Fibroblast of lung (primary cell): Measurements from ENCODE around the gene CPZ. TPM values are rescaled to one million over a fixed set of nuclear protein-coding genes. Genes with fewer than 3 reads are reported as not detected.

Experiments
- DNase-seq, 2 donors: peaks; one replicate each; pipeline versions ENCODE4 v3.0.0 to v3.0.0-alpha.2; 2010; ENCODE audit warnings: low read depth in 2 of 2
- H2AFZ ChIP-seq: 2 replicates; pipeline ENCODE4 v1.5.1; 2012; ENCODE audit warnings: low read length, control low read depth, inconsistent platforms
- H3K27ac ChIP-seq: 2 replicates; pipeline ENCODE4 v1.5.1; 2011; ENCODE audit warnings: low read length, control low read depth; ENCODE audit not compliant: insufficient read depth
- H3K27me3 ChIP-seq: 2 replicates; pipeline ENCODE4 v1.5.1; 2011; ENCODE audit warnings: mild to moderate bottlenecking, low read length; ENCODE audit not compliant: control insufficient read depth, insufficient read depth
- H3K36me3 ChIP-seq: 2 replicates; pipeline ENCODE4 v1.5.1; 2011; ENCODE audit warnings: low read length; ENCODE audit not compliant: control insufficient read depth, insufficient read depth
- H3K4me1 ChIP-seq: 2 replicates; pipeline ENCODE4 v1.5.1; 2011; ENCODE audit warnings: low read length; ENCODE audit not compliant: control insufficient read depth, insufficient read depth; ENCODE audit errors: extremely low read depth
- H3K4me2 ChIP-seq: 2 replicates; pipeline ENCODE4 v1.5.1; 2011; ENCODE audit warnings: low read length, control low read depth; ENCODE audit not compliant: insufficient read depth; ENCODE audit errors: extremely low read depth
- H3K4me3 ChIP-seq, 4 experiments: fragments of 200-600 bp in 1 of 4; sonication (generic) in 1 of 4; replicated peaks in 1 of 4; 2 replicates each; pipeline ENCODE4 v1.5.1; 2011 to 2016; ENCODE audit warnings: low read length in 4 of 4, low read depth in 3 of 4, mild to moderate bottlenecking in 3 of 4, control low read depth in 2 of 4, inconsistent platforms in 1 of 4, mixed read lengths in 1 of 4; ENCODE audit not compliant: insufficient read depth in 1 of 4; ENCODE audit errors: control extremely low read depth in 1 of 4
- H3K79me2 ChIP-seq: 2 replicates; pipeline ENCODE4 v1.5.1; 2012; ENCODE audit warnings: mild to moderate bottlenecking, low read length, inconsistent platforms; ENCODE audit not compliant: control insufficient read depth, insufficient read depth
- H3K9ac ChIP-seq: 2 replicates; pipeline ENCODE4 v1.5.1; 2011; ENCODE audit warnings: mild to moderate bottlenecking, low read length, control low read depth; ENCODE audit not compliant: insufficient read depth
- H3K9me3 ChIP-seq: 2 replicates; pipeline ENCODE4 v1.5.1; 2012; ENCODE audit warnings: low read depth, low read length; ENCODE audit not compliant: control insufficient read depth, insufficient read depth
- H4K20me1 ChIP-seq: 2 replicates; pipeline ENCODE4 v1.5.1; 2011; ENCODE audit warnings: low read length; ENCODE audit not compliant: control insufficient read depth, insufficient read depth; ENCODE audit errors: extremely low read depth
- CTCF ChIP-seq, 2 donors: IDR thresholded peaks in 1 of 2; conservative IDR thresholded peaks in 1 of 2; 1 replicate in 1 of 2; 2 replicates in 1 of 2; pipeline ENCODE4 v1.5.1; 2011 to 2012; ENCODE audit warnings: low read length in 2 of 2, control low read depth in 1 of 2, inconsistent platforms in 1 of 2, low read depth in 1 of 2, mild to moderate bottlenecking in 1 of 2
- EZH2 ChIP-seq: IDR thresholded peaks from 2 replicates; pipeline ENCODE4 v1.5.1; 2012; ENCODE audit warnings: low read length, control low read depth, mild to moderate bottlenecking; ENCODE audit errors: missing control alignments
- polyA plus RNA-seq, 2 donors: library from polyadenylated mRNA; depleted of rRNA in 1 of 2; stranded (reverse) in 1 of 2; unstranded in 1 of 2; fragments of >200 nt; gene quantifications; 2 replicates each; pipeline ENCODE4 v1.2.1, GENCODE V29; 2011 to 2012; ENCODE audit warnings: missing spikeins in 1 of 2
- total RNA-seq: library from RNA; depleted of rRNA; stranded (reverse); fragments of >200 nt; gene quantifications from 2 replicates; pipeline ENCODE4 v1.2.1, GENCODE V29; 2014

The CPZ gene
- total and polyA plus RNA-seq, 2 donors (not counting 1 experiment from before 2014, with no cell fraction given): 7.1 to 24.4 TPM

DNA sequence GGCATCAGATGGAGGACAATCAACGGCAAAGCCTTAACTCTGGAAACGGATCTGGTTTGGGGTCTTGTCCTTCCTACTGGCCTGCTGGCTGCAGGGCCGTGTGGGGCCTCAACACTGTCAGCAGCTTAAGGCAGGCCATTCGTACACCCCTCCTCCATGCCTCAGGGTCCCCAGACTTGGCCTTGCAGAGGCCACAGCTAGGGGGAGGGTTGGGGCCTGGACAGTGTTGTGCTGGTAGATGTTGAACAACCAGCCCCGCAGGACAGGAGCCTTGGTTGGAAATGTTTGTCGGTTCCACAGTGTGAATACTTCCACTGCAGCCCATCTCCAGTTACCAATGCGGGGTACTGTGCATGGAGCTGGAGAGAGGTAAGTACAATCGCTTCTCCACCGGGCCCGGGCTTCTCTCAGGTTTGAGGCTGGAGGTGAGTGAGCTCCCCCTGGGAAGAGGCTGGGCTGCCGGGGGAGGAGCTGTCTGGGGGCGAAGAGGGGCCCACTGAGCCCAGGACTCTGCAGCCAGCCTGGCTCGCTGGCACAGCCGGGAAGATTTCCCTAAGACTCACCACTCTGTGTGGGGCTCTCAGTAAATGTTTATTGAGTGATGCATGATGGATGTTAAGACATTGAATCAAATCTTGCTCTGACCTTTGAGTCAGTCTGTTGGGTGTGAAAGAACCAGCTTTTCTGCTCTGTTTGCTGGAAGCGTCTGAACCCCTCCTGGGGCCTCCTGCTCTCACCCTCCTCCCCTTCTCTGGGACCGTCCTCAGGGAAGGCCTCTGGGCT lies 32.1 kb upstream of the CPZ start:
- DNase-seq: no peak
- Histone ChIP-seq H4K20me1 (no peaks in the 10 kb centered on the region), H3K27ac (no peak overlapping the region), H3K9me3 (no peaks in the 10 kb centered on the region), H3K4me2 (no peak overlapping the region), H2AFZ (no peak overlapping the region), H3K9ac (no peak overlapping the region), H3K27me3 (no peaks in the 10 kb centered on the region), H3K4me1 (peaks cover 2% of the 10 kb centered on the region), H3K4me3 (no peak overlapping the region), H3K36me3 (no peaks in the 10 kb centered on the region), H3K79me2 (no peaks in the 10 kb centered on the region)
- no peak for TF ChIP-seq EZH2
- no peak for TF ChIP-seq CTCF (conservative IDR thresholded peaks at IDR 0.05 in 1 of 2, IDR thresholded peaks at IDR 0.05 in 1 of 2; ENCODE audit: low read depth in 1 of 2, low read length in 2 of 2)

DNA sequence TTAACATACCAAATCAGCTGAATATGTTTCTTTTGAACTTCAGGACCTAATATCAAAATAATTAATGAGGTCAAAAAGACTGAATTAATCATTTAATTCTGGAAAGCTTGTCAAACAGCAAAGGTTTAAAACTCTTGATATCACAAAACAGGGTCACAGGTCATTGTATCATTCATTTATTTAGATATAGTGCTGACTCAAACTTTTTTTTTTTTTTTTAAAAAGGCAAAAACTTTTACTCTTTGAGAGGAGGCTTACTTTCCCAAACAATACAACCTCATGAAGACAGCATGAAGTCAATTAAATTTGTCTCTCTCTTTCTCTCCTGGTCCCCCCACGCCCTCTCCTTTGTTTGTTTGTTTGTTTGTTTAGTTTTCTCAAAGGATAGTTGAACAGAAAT lies 28.0 kb upstream of the CPZ start:
- Histone ChIP-seq H2AFZ (no peak overlapping the region), H3K4me1 (no peaks in the 10 kb centered on the region), H3K27me3 (no peaks in the 10 kb centered on the region), H3K4me2 (no peak overlapping the region), H3K9ac (no peak overlapping the region), H3K4me3 (no peak overlapping the region), H3K27ac (no peak overlapping the region), H3K79me2 (no peaks in the 10 kb centered on the region), H3K36me3 (no peaks in the 10 kb centered on the region), H3K9me3 (no peaks in the 10 kb centered on the region), H4K20me1 (no peaks in the 10 kb centered on the region)
- TF ChIP-seq EZH2: no peak
- no peak for TF ChIP-seq CTCF (conservative IDR thresholded peaks at IDR 0.05 in 1 of 2, IDR thresholded peaks at IDR 0.05 in 1 of 2; ENCODE audit: low read depth in 1 of 2, low read length in 2 of 2)
- DNase-seq: no peak

DNA sequence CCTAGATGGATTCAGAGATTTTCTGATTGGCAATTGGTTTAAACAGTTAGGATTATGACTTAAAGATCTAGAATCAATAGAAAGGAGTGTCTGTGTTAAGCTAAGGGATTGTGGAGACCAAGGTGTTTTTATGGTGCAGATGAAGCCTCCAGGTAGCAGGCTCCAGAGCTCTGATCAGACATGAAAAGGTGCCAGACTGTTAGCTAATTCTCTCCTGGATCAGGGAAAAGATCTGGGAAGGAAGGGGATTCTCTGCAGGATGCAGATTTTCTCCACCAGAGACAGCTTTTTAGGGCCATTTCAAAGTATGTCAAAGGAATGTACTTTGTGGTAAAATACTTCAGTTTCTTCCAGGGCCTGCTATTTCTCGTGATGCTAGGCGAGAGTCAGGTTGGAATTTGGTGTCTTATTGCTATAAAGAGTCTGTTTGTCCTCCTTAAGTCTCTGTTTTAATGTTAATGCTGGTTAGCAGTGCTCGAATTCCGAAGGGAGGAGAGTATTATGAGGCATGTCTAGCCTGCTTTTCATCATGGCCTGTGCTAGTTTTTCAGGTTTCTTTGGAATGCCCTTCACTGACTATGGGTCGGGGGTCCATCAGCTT lies 24.4 kb upstream of the CPZ start:
- no peaks in the 10 kb centered on the region for H3K27me3 ChIP-seq
- H3K4me3 ChIP-seq: no peak overlapping the region
- no peak overlapping the region for H3K4me2 ChIP-seq
- H3K9ac ChIP-seq: no peak overlapping the region
- H4K20me1 ChIP-seq: no peaks in the 10 kb centered on the region
- peak in 1 of 2 donors; percentile 53 for DNase-seq
- no peaks in the 10 kb centered on the region for H3K79me2 ChIP-seq
- no peak overlapping the region for H2AFZ ChIP-seq
- H3K9me3 ChIP-seq: no peaks in the 10 kb centered on the region
- no peak overlapping the region for H3K27ac ChIP-seq
- TF ChIP-seq EZH2 (no peak), CTCF (conservative IDR thresholded peaks at IDR 0.05 in 1 of 2, IDR thresholded peaks at IDR 0.05 in 1 of 2; ENCODE audit: low read depth in 1 of 2, low read length in 2 of 2) (no peak)
- no peaks in the 10 kb centered on the region for H3K36me3 ChIP-seq
- no peaks in the 10 kb centered on the region for H3K4me1 ChIP-seq
